Measurements from ENCODE around the gene AFMID. TPM values are rescaled to one million over a fixed set of nuclear protein-coding genes. Genes with fewer than 3 reads are reported as not detected.

AFMID gene
- total RNA-seq, 2 donors from 2014 or later, result 23.1 to 34.1 TPM

- no peaks in the 10 kb centered on the region for H3K36me3 Mint-ChIP-seq (ENCODE audit: insufficient read depth in 2 of 2)
- H3K27ac Mint-ChIP-seq, result no peak overlapping the region
- peaks cover 18% of the 10 kb centered on the region for H3K27me3 Mint-ChIP-seq (ENCODE audit: low read depth)
- H3K9me3 Mint-ChIP-seq, result no peaks in the 10 kb centered on the region
- DNase-seq, result no peak
- no peak overlapping the region for H3K4me3 Mint-ChIP-seq
- ATAC-seq (replicated peaks in 1 of 2), result no peak
- H3K4me1 Mint-ChIP-seq (ENCODE audit: low read depth), result peaks cover 14% of the 10 kb centered on the region
Observed at GRCh38 chr17:78235885-78236284, 48.7 kb downstream of the AFMID start.

- H3K36me3 Mint-ChIP-seq (ENCODE audit: insufficient read depth in 2 of 2), result no peaks in the 10 kb centered on the region
- H3K4me1 Mint-ChIP-seq (ENCODE audit: low read depth), result peaks cover 13% of the 10 kb centered on the region
- ATAC-seq (replicated peaks in 1 of 2) (no peak), DNase-seq (no peak)
- no peak overlapping the region for H3K27ac Mint-ChIP-seq
- peaks cover 12% of the 10 kb centered on the region for H3K27me3 Mint-ChIP-seq (ENCODE audit: low read depth)
- no peaks in the 10 kb centered on the region for H3K9me3 Mint-ChIP-seq
- no peak overlapping the region for H3K4me3 Mint-ChIP-seq
Observed at GRCh38 chr17:78236362-78237127, 49.4 kb downstream of the AFMID start.

- DNase-seq, result no peak
- Mint-ChIP-seq H3K4me1 (ENCODE audit: low read depth) (peaks cover 6% of the 10 kb centered on the region), H3K9me3 (no peaks in the 10 kb centered on the region), H3K27ac (no peak overlapping the region), H3K4me3 (no peak overlapping the region), H3K36me3 (ENCODE audit: insufficient read depth in 2 of 2) (no peaks in the 10 kb centered on the region), H3K27me3 (ENCODE audit: low read depth) (peaks cover 7% of the 10 kb centered on the region)
- ATAC-seq (replicated peaks in 1 of 2), result no peak
Observed at GRCh38 chr17:78237401-78238012, 50.3 kb downstream of the AFMID start.

GRCh38 chr17:78238823-78239488, 51.8 kb downstream of the AFMID start:
- H3K27me3 Mint-ChIP-seq (ENCODE audit: low read depth), result no peaks in the 10 kb centered on the region
- no peak overlapping the region for H3K4me3 Mint-ChIP-seq
- ATAC-seq (replicated peaks in 1 of 2) (no peak), DNase-seq (no peak)
- H3K4me1 Mint-ChIP-seq (ENCODE audit: low read depth), result peaks cover 9% of the 10 kb centered on the region
- H3K27ac Mint-ChIP-seq, result no peak overlapping the region
- H3K9me3 Mint-ChIP-seq, result no peaks in the 10 kb centered on the region
- no peaks in the 10 kb centered on the region for H3K36me3 Mint-ChIP-seq (ENCODE audit: insufficient read depth in 2 of 2)

- H3K27me3 Mint-ChIP-seq (ENCODE audit: low read depth), result no peaks in the 10 kb centered on the region
- no peak overlapping the region for H3K4me3 Mint-ChIP-seq
- no peak for DNase-seq
- H3K9me3 Mint-ChIP-seq, result no peaks in the 10 kb centered on the region
- H3K27ac Mint-ChIP-seq, result no peak overlapping the region
- no peaks in the 10 kb centered on the region for H3K36me3 Mint-ChIP-seq (ENCODE audit: insufficient read depth in 2 of 2)
- peaks cover 9% of the 10 kb centered on the region for H3K4me1 Mint-ChIP-seq (ENCODE audit: low read depth)
- no peak for ATAC-seq (replicated peaks in 1 of 2)
Observed at GRCh38 chr17:78239489-78239931, 52.3 kb downstream of the AFMID start.

GRCh38 chr17:78240012-78240655, 53.0 kb downstream of the AFMID start:
- no peak for ATAC-seq (replicated peaks in 1 of 2)
- Mint-ChIP-seq H3K27me3 (ENCODE audit: low read depth) (no peaks in the 10 kb centered on the region), H3K36me3 (ENCODE audit: insufficient read depth in 2 of 2) (no peaks in the 10 kb centered on the region), H3K27ac (no peak overlapping the region), H3K4me3 (no peak overlapping the region), H3K4me1 (ENCODE audit: low read depth) (peaks cover 9% of the 10 kb centered on the region), H3K9me3 (no peaks in the 10 kb centered on the region)
- DNase-seq, result no peak

GRCh38 chr17:78240839-78241238, 53.7 kb downstream of the AFMID start:
- no peaks in the 10 kb centered on the region for H3K27me3 Mint-ChIP-seq (ENCODE audit: low read depth)
- H3K9me3 Mint-ChIP-seq, result peaks cover 0 to 1% of the 10 kb centered on the region in 2 donors
- no peak overlapping the region for H3K4me3 Mint-ChIP-seq
- H3K36me3 Mint-ChIP-seq (ENCODE audit: insufficient read depth in 2 of 2), result no peaks in the 10 kb centered on the region
- H3K4me1 Mint-ChIP-seq (ENCODE audit: low read depth), result peaks cover 9% of the 10 kb centered on the region
- no peak for ATAC-seq (replicated peaks in 1 of 2)
- no peak for DNase-seq
- no peak overlapping the region for H3K27ac Mint-ChIP-seq

GRCh38 chr17:78241277-78242023, 54.3 kb downstream of the AFMID start:
- ATAC-seq (replicated peaks in 1 of 2) (peak; percentile 21 to 31), DNase-seq (no peak)
- H3K27ac Mint-ChIP-seq, result no peak overlapping the region
- peaks cover 9% of the 10 kb centered on the region for H3K4me1 Mint-ChIP-seq (ENCODE audit: low read depth)
- H3K36me3 Mint-ChIP-seq (ENCODE audit: insufficient read depth in 2 of 2), result no peaks in the 10 kb centered on the region
- H3K4me3 Mint-ChIP-seq, result no peak overlapping the region
- H3K9me3 Mint-ChIP-seq, result peaks cover 0 to 1% of the 10 kb centered on the region in 2 donors
- H3K27me3 Mint-ChIP-seq (ENCODE audit: low read depth), result no peaks in the 10 kb centered on the region

- Mint-ChIP-seq H3K36me3 (ENCODE audit: insufficient read depth in 2 of 2) (no peaks in the 10 kb centered on the region), H3K27me3 (ENCODE audit: low read depth) (no peaks in the 10 kb centered on the region), H3K4me3 (no peak overlapping the region), H3K4me1 (ENCODE audit: low read depth) (peaks cover 9% of the 10 kb centered on the region), H3K27ac (no peak overlapping the region), H3K9me3 (peaks cover 0 to 1% of the 10 kb centered on the region in 2 donors)
- DNase-seq (no peak), ATAC-seq (replicated peaks in 1 of 2) (peak; percentile 76 to 88)
Observed at GRCh38 chr17:78242024-78242742, 55.0 kb downstream of the AFMID start.

- H3K9me3 Mint-ChIP-seq, result peaks cover 0 to 1% of the 10 kb centered on the region in 2 donors
- H3K27me3 Mint-ChIP-seq (ENCODE audit: low read depth), result no peaks in the 10 kb centered on the region
- DNase-seq (no peak), ATAC-seq (replicated peaks in 1 of 2) (no peak)
- no peaks in the 10 kb centered on the region for H3K36me3 Mint-ChIP-seq (ENCODE audit: insufficient read depth in 2 of 2)
- no peak overlapping the region for H3K27ac Mint-ChIP-seq
- no peak overlapping the region for H3K4me3 Mint-ChIP-seq
- peaks cover 30% of the 10 kb centered on the region for H3K4me1 Mint-ChIP-seq (ENCODE audit: low read depth)
Observed at GRCh38 chr17:78247304-78247703, 60.1 kb downstream of the AFMID start.

GRCh38 chr17:78248051-78248914, 61.1 kb downstream of the AFMID start:
- ATAC-seq (replicated peaks in 1 of 2) (no peak), DNase-seq (no peak)
- H3K4me3 Mint-ChIP-seq, result no peak overlapping the region
- H3K9me3 Mint-ChIP-seq, result peaks cover 0 to 1% of the 10 kb centered on the region in 2 donors
- H3K4me1 Mint-ChIP-seq (ENCODE audit: low read depth), result peaks cover 31% of the 10 kb centered on the region
- no peak overlapping the region for H3K27ac Mint-ChIP-seq
- no peaks in the 10 kb centered on the region for H3K27me3 Mint-ChIP-seq (ENCODE audit: low read depth)
- H3K36me3 Mint-ChIP-seq (ENCODE audit: insufficient read depth in 2 of 2), result no peaks in the 10 kb centered on the region
